ENCODE results near the gene TXNDC17. TPM values are rescaled to one million over a fixed set of nuclear protein-coding genes. Genes with fewer than 3 reads are reported as not detected.

Gene TXNDC17
- polyA plus RNA-seq, 1 experiment, result 213 TPM

DNA sequence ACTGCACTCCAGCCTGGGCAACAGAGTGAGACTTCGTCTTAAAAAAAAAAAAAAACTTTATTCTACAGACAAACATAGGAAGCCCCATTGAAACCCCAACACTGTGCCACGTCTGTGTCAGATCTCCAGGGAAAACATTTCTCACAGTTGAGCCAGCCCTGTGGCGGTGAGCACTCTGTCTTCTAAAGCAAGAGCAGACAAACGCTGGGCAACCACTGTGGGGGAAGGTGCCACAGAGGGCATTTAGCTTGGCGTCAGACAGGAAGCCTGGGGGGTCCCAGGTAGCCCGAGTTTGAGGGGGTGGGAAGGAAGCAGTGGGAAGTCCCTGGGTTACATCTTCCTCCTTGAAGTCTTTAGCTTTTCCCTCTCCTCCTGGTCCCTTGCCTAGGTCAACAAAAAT lies 26.7 kb downstream of the TXNDC17 start:
- no peak for DNase-seq (ENCODE audit: low read depth)
- Histone ChIP-seq H3K36me3 (ENCODE audit: control insufficient read depth, insufficient read depth, low read length) (no peaks in the 10 kb centered on the region), H3K4me3 (ENCODE audit: low read depth, low read length) (no peak overlapping the region), H3K27me3 (ENCODE audit: control insufficient read depth, insufficient read depth, low read length) (peaks cover 21% of the 10 kb centered on the region)
- TF ChIP-seq, protein P1, sequence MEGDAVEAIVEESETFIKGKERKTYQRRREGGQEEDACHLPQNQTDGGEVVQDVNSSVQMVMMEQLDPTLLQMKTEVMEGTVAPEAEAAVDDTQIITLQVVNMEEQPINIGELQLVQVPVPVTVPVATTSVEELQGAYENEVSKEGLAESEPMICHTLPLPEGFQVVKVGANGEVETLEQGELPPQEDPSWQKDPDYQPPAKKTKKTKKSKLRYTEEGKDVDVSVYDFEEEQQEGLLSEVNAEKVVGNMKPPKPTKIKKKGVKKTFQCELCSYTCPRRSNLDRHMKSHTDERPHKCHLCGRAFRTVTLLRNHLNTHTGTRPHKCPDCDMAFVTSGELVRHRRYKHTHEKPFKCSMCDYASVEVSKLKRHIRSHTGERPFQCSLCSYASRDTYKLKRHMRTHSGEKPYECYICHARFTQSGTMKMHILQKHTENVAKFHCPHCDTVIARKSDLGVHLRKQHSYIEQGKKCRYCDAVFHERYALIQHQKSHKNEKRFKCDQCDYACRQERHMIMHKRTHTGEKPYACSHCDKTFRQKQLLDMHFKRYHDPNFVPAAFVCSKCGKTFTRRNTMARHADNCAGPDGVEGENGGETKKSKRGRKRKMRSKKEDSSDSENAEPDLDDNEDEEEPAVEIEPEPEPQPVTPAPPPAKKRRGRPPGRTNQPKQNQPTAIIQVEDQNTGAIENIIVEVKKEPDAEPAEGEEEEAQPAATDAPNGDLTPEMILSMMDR (IDR thresholded peaks at IDR 0.05; ENCODE audit: insufficient read depth, low read depth, low read length), result no peak
- CTCF ChIA-PET, result interaction anchor here (1.0 to 6.2 kb wide), 6 partner anchors 11 to 243 kb away, joined by 5 to 65 read pairs (median 18); partner anchors contain the start of gene XAF1
- POLR2A ChIA-PET, result no interaction called here

DNA sequence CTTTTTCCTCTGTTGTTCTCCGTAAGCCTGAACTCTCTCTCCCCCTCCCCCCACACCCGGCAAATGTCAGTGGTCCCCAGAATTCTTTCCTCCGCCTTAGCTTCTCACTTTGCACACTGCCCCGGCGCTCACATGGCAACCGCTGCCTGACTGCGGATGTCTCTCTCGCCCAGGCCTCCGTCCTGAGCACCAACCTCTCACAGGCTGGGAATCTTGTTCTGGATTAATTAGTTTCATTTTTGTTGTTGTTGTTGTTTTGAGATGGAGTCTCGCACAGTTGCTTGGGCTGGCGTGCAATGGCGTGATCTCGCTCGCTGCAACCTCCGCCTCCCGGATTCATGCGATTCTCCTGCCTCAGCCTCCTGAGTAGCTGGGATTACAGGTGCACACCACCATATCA lies 27.4 kb downstream of the TXNDC17 start:
- Histone ChIP-seq H3K36me3 (ENCODE audit: control insufficient read depth, insufficient read depth, low read length) (no peaks in the 10 kb centered on the region), H3K27me3 (ENCODE audit: control insufficient read depth, insufficient read depth, low read length) (peaks cover 20% of the 10 kb centered on the region), H3K4me3 (ENCODE audit: low read depth, low read length) (no peak overlapping the region)
- ChIA-PET POLR2A (no interaction called here), CTCF (interaction anchor here (4.2 to 6.2 kb wide), 2 partner anchors 174 to 225 kb away, joined by 28 to 65 read pairs; no protein-coding TSS in a partner anchor)
- no peak for DNase-seq (ENCODE audit: low read depth)
- TF ChIP-seq, protein P1 (IDR thresholded peaks at IDR 0.05; ENCODE audit: insufficient read depth, low read depth, low read length), result no peak

DNA sequence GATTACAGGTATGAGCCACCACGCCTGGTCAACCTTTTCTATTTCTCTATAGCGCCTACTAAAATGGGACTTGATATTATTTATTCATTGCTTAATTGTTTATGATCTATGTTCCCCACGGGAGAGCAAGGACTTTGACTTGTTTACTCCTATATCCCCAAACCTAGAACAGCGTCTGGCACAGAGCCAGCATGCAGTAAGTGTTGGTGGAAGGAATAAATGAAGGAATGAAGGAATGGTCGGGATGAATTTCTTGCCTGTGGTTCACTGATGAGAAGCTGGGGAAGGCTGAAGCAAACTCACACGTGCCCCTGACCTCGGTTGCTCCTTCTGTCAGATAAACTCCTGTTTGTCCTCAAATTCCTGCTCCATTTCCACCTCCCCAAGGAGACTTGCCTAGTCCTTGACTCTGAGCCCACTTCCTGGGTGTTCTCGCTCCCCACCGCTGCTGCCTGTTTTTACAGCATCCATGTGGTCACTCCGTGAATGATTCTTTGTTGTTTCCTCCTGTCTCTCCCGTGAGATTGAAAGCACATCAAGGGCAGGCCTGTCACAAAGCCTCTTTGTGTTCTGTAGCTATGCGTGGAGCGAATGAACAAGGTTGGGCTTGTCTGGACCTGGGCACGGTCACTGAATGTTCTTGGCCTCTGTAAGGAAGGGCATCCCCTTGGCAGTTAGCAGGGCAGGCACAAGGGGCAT lies 28.0 kb downstream of the TXNDC17 start:
- ChIA-PET POLR2A (no interaction called here), CTCF (interaction anchor here (1.3 to 6.2 kb wide), 3 partner anchors 9 to 224 kb away, joined by 3 to 65 read pairs (median 28); no protein-coding TSS in a partner anchor)
- peaks cover 20% of the 10 kb centered on the region for H3K27me3 ChIP-seq (ENCODE audit: control insufficient read depth, insufficient read depth, low read length)
- H3K36me3 ChIP-seq (ENCODE audit: control insufficient read depth, insufficient read depth, low read length), result no peaks in the 10 kb centered on the region
- TF ChIP-seq, protein P1 (IDR thresholded peaks at IDR 0.05; ENCODE audit: insufficient read depth, low read depth, low read length), result no peak
- no peak for DNase-seq (ENCODE audit: low read depth)
- H3K4me3 ChIP-seq (ENCODE audit: low read depth, low read length), result no peak overlapping the region

DNA sequence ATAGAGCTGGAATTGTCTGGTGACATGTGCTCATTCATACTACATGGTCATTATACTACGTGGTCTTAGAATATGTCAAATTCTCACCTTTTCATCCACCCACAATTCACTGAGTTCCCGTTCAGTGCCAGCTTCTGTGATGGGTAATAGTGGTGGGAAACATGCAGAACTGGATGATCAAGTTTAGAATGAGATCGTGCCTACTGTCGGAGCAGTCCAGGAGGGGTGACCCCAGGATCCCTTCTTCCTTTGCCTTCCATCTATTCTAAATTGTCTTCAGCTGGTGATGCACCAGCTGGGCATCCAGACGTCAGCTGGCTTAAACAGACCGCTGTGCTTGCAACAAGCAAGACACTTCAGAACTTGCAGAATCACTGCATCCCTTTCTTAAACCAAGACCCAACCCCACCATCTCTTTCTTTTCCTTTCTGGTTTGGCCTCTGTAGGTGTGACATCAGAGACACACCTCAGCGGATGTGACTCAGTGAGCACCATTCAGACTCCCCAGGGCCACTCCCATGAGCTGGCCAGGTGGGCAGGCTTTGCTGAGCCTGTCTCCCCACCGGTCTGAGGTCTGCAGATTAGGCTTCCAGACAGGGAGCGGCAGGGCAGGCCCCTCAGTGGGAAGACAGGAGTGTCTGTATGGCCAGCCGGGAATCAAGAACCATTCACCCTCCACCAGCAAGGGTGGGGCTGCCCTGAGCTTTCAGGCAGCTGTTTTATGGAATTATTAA lies 28.8 kb downstream of the TXNDC17 start:
- CTCF ChIA-PET, result interaction anchor here (0.9 to 6.2 kb wide), 4 partner anchors 10 to 224 kb away, joined by 3 to 65 read pairs (median 16); no protein-coding TSS in a partner anchor
- POLR2A ChIA-PET, result no interaction called here
- no peak for DNase-seq (ENCODE audit: low read depth)
- Histone ChIP-seq H3K36me3 (ENCODE audit: control insufficient read depth, insufficient read depth, low read length) (no peaks in the 10 kb centered on the region), H3K27me3 (ENCODE audit: control insufficient read depth, insufficient read depth, low read length) (peaks cover 20% of the 10 kb centered on the region), H3K4me3 (ENCODE audit: low read depth, low read length) (no peak overlapping the region)
- TF ChIP-seq, protein P1 (IDR thresholded peaks at IDR 0.05; ENCODE audit: insufficient read depth, low read depth, low read length), result no peak

DNA sequence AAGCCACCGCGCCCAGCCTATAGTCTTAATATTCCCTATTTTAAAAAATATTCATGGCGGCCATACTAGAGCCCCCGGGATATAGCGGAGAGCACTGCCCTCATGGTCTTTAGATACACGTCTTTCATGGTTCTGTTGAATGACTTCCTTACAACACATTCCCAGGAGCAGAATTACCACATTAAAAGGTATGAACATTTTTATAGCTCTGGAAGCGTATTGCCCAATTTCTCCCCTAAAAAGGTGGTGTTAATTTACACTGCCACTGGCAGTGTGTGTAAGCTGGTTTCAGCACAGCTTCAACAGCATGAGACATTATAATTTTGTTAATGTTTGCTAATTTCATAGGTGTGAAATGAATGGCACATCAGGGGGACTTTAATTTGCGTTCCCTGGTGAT lies 29.7 kb downstream of the TXNDC17 start:
- H3K4me3 ChIP-seq (ENCODE audit: low read depth, low read length), result no peak overlapping the region
- H3K27me3 ChIP-seq (ENCODE audit: control insufficient read depth, insufficient read depth, low read length), result peaks cover 20% of the 10 kb centered on the region
- no peak for DNase-seq (ENCODE audit: low read depth)
- ChIA-PET CTCF (interaction anchor here (0.6 to 1.3 kb wide), 3 partner anchors 11 to 702 kb away, joined by 3 to 5 read pairs (median 3); no protein-coding TSS in a partner anchor), POLR2A (no interaction called here)
- no peaks in the 10 kb centered on the region for H3K36me3 ChIP-seq (ENCODE audit: control insufficient read depth, insufficient read depth, low read length)
- TF ChIP-seq, protein P1 (IDR thresholded peaks at IDR 0.05; ENCODE audit: insufficient read depth, low read depth, low read length), result no peak
